HG02610 (cell line): ENCODE results near the gene BBX.
A peak's percentile ranks its signal among the peaks of the same experiment; 100 is the strongest.
"Not testable (repeated sequence)": the region's sequence is repeated elsewhere in the genome, so short reads cannot be mapped to it uniquely, and the experiment has no call there.

Source experiments
- ATAC-seq: cut with Tn5 transposase; IDR thresholded peaks from one replicate; pipeline ENCODE4 v1.9.1; 2021; ENCODE audit warnings: mild to moderate bottlenecking, moderate library complexity; ENCODE audit not compliant: unreplicated experiment

The BBX gene

GRCh38 chr3:107681396-107681795 is 158.6 kb downstream of the BBX start:
- ATAC-seq = no peak

GRCh38 chr3:107682580-107682979 is 159.8 kb downstream of the BBX start:
- ATAC-seq = no peak

GRCh38 chr3:107683447-107683846 is 160.7 kb downstream of the BBX start:
- ATAC-seq = no peak

GRCh38 chr3:107684431-107684925 is 161.7 kb downstream of the BBX start:
- ATAC-seq = no peak

GRCh38 chr3:107685383-107685782 is 162.6 kb downstream of the BBX start:
- ATAC-seq = no peak

DNA sequence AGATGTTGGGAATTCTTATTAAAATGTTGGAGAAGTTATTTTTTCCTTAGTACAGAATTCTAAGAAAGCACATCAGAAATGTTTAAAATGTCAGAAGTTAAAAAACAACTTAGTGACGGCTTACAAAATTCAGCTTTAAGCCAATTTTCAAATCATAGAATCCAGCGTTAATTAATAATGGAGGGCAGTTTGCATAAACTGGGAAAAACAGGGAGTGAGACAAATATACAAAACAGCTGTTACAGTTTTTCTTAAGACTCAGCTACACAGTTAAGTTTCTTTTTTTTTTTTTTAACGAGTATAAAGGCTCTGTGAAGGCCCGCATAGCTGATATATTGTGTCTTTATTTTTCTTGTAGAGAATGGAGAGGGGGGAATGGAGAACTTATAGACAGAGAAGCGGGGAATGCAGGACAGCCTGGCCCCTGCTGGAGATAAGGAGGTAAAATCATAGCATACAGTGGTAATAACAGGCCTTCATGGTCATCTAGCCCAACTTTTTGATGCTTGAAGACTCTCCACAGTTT is 164.4 kb downstream of the BBX start:
- ATAC-seq = no peak

- ATAC-seq = no peak
Measured at GRCh38 chr3:107689355-107689754, 166.6 kb downstream of the BBX start.

DNA sequence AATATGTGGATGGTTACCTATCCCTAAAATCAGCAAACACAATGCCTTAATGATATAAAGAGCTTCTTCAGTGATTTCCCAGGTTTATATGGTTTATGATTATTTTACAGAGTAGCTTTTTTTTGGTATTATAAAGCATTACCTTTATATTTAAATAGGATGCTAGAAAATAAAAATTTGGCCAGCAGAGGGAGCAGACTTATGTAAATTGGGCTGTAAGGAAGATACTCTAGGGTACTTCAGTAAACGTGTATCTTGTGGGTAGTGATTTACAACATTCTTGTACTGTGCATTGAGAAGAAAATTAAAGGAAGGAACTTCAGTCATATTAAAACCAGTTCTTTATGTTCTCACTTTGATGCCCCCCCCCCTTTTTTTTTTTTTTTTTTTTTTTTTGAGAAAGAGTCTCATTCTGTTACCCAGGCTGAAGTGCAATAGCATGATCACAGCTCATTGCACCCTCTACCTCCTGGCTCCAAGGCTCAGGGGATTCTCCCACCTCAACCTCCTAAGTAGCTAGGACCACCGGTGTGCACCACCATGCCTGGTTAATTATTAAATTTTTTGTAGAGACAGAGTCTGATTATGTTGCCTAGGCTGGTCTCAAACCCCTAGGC is 167.9 kb downstream of the BBX start:
- ATAC-seq = peak; percentile 54

GRCh38 chr3:107691984-107692383 is 169.2 kb downstream of the BBX start:
- not testable (repeated sequence) for ATAC-seq

DNA sequence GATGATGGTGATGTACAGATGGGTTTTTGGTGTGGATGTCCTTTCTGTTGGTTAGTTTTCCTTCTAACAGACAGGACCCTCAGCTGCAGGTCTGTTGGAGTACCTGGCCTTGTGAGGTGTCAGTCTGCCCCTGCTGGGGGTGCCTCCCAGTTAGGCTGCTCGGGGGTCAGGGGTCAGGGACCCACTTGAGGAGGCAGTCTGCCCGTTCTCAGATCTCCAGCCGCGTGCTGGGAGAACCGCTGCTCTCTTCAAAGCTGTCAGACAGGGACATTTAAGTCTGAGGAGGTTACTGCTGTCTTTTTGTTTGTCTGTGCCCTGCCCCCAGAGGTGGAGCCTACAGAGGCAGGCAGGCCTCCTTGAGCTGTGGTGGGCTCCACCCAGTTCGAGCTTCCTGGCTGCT is 174.6 kb downstream of the BBX start:
- not testable (repeated sequence) for ATAC-seq

DNA sequence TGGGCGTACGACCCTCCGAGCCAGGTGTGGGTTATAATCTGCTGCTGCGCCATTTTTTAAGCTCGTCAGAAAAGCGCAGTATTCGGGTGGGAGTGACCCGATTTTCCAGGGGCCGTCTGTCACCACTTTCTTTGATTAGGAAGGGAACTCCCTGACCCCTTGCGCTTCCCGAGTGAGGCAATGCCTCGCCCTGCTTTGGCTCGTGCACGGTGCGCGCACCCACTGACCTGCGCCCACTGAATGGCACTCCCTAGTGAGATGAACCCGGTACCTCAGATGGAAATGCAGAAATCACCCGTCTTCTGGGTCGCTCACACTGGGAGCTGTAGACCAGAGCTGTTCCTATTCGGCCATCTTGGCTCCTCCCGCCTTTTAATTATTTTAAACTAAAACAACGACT is 175.1 kb downstream of the BBX start:
- ATAC-seq = not testable (repeated sequence)

GRCh38 chr3:107699682-107700081 is 176.9 kb downstream of the BBX start:
- ATAC-seq = no peak

- ATAC-seq = no peak
Measured at GRCh38 chr3:107701299-107701698, 178.5 kb downstream of the BBX start.

- ATAC-seq = no peak
Measured at GRCh38 chr3:107704477-107704876, 181.7 kb downstream of the BBX start.

GRCh38 chr3:107705046-107705445 is 182.3 kb downstream of the BBX start:
- ATAC-seq = no peak

GRCh38 chr3:107710851-107711250 is 188.1 kb downstream of the BBX start:
- ATAC-seq = no peak

- no peak for ATAC-seq
Measured at GRCh38 chr3:107716734-107717133, 194.0 kb downstream of the BBX start.

- no peak for ATAC-seq
Measured at GRCh38 chr3:107718547-107718946, 195.8 kb downstream of the BBX start.

DNA sequence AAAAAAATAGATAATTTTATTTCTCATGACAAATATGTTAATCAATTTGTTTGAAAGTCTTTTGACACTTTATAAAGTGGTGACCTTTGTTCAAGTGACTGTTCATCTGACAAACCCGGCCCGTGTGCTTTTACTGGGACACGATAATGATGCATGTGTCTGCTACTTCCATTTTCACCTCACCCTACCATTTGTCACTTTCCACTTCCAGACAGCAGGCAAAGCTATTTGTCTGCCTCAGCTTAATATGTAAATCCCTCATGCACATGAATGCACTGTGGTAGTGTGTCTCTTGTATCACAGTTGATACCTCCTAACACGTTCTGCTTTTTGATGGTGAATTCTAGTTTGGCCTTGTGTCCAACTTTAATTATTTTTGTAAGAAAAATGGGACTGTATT is 204.3 kb downstream of the BBX start:
- ATAC-seq = no peak

GRCh38 chr3:107729686-107730085 is 206.9 kb downstream of the BBX start:
- no peak for ATAC-seq

- no peak for ATAC-seq
Measured at GRCh38 chr3:107734317-107734716, 211.6 kb downstream of the BBX start.

GRCh38 chr3:107737914-107738313 is 215.2 kb downstream of the BBX start:
- no peak for ATAC-seq
